GM21786 (cell line): ENCODE results near the gene OR51I2.

Experiments used
- ATAC-seq: cut with Tn5 transposase; IDR thresholded peaks from one replicate; pipeline ENCODE4 v1.9.1; 2021; ENCODE audit not compliant: unreplicated experiment

Gene OR51I2

DNA sequence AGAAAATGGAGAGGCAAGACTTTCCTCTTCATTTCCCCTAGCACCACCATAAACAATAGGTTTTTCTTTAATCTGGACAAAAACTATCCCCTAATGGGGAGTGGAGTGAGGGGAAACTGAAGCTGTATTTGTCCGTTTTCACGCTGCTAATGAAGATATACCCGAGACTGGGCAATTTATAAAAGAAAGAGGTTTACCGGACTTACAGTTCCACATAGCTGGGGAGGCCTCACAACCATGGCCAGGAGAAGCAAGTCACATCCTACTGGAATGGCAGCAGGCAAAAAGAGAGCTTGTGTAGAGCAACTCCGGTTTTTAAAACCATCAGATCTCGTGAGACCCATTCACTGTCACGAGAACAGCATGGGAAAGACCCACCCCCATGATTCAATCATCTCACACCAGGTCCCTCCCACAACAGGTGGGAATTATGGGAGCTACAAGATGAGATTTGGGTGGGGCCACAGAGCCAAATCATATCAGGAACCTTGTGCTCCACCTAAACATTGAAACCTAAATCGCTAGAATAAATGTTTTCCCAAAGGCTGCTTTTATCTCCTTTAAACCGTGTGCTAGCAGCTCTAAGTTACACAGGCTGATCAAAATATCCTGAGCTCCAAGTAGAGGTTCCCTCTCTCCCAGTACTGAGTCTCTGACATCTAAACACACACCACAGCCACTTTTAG is 56.4 kb downstream of the OR51I2 start:
- no peak for ATAC-seq
